Ovary (tissue), 9 donors: Measurements from ENCODE around the gene SLCO2A1. TPM values are rescaled to one million over a fixed set of nuclear protein-coding genes. Genes with fewer than 3 reads are reported as not detected.

Source experiments
- DNase-seq, 5 donors: peaks; one replicate each; pipeline ENCODE4 v3.0.0-alpha.2; 2019 to 2020
- H3K27ac ChIP-seq, 2 donors: fragments of 200-600 bp; one replicate each; pipeline versions ENCODE4 v1.5.1 to v1.8.0; 2019 to 2022
- H3K27me3 ChIP-seq: fragments of 200-600 bp; one replicate; pipeline ENCODE4 v1.8.0; 2022
- H3K36me3 ChIP-seq: fragments of 200-600 bp; sonication (generic); one replicate; pipeline ENCODE4 v1.5.1; 2019
- H3K4me1 ChIP-seq: one replicate; pipeline ENCODE4 v1.8.1; 2013; ENCODE audit warnings: mild to moderate bottlenecking, moderate library complexity; ENCODE audit not compliant: insufficient read depth
- H3K4me3 ChIP-seq: fragments of 200-600 bp; sonication (generic); one replicate; pipeline ENCODE4 v1.5.1; 2017
- H3K9me3 ChIP-seq, 2 donors: fragments of 200-600 bp in 1 of 2; sonication (generic) in 1 of 2; one replicate each; pipeline versions ENCODE4 v1.5.1 to v1.8.1; 2013 to 2019; ENCODE audit warnings: mild to moderate bottlenecking in 1 of 2, moderate library complexity in 1 of 2
- CTCF ChIP-seq, 3 donors: fragments of 450-650 bp in 2 of 3; fragments of 200-600 bp in 1 of 3; IDR thresholded peaks; one replicate each; pipeline versions ENCODE4 v1.5.1 to v1.8.0; 2016 to 2022; ENCODE audit warnings: antibody characterized with exemption in 3 of 3, mild to moderate bottlenecking in 1 of 3
- EP300 ChIP-seq: sonication (generic); formaldehyde crosslinking; IDR thresholded peaks from one replicate; pipeline ENCODE4 v1.6.1; 2017; ENCODE audit warnings: antibody characterized with exemption
- POLR2A ChIP-seq: fragments of 450-650 bp; IDR thresholded peaks from one replicate; pipeline ENCODE4 v1.6.1; 2017; ENCODE audit warnings: antibody characterized with exemption, mild to moderate bottlenecking, moderate library complexity
- WGBS, 3 donors: extraction: QIAGEN DNeasy Blood & Tissue Kit in 1 of 3; methylation state at CpG; one replicate each; pipeline versions ENCODE4 v1.1.5 to v1.1.7; 2013 to 2017; 5-methylcytosine and 5-hydroxymethylcytosine counted together
- intact Hi-C, 4 donors: fragments of 100-400 bp; cut with DNase I; formaldehyde crosslinking; loops; one replicate each; pipeline versions ENCODE4 v1.11.0 to v1.15.1; 2022 to 2023
- polyA plus RNA-seq, 2 donors: library from polyadenylated mRNA; stranded (reverse); fragments of 200-250 nt in 1 of 2; fragments of 350-450 nt in 1 of 2; fragmentation: Illumina TruSeq in 1 of 2; extraction: RNeasy Lipid Tissue Mini Kit (QIAGEN cat#74804) in 1 of 2; gene quantifications; one replicate each; pipeline ENCODE4 v1.2.3, GENCODE V29; 2013 to 2014
- total RNA-seq, 7 donors: library from RNA; depleted of rRNA in 2 of 7; stranded (reverse); fragments of >200 nt in 2 of 7; fragmentation: NEBNext Ultra II Directional in 3 of 7; extraction: Animal tissue kit (Norgen Biotek cat#: 25700) in 3 of 7; gene quantifications; one replicate each; pipeline versions ENCODE4 v1.1.0 to v1.2.4, GENCODE V29; 2016 to 2023
- donor health status: DM: no; HTN: no; CAD: no; lungs with moderate emphysema.
- donor health status: DM: no; HTN: no; CAD: no.
- donor health status: Bipolar disorder and iron deficiency.
- donor health status: DM: yes; HTN: yes; CAD: no.
- donor health status: DM: no; HTN: no; CAD: no.
- donor health status: DM: yes; HTN: yes; CAD: no.

Gene SLCO2A1
- total and polyA plus RNA-seq, 9 donors = 0.83 to 23.6 (median 3.7) TPM

- 34 to 41% (median 34%) methylated on average over 6 of the region's 6 CpGs for WGBS, 3 donors
- Histone ChIP-seq H3K36me3 (no peaks in the 10 kb centered on the region), H3K4me3 (no peak overlapping the region), H3K4me1 (no peaks in the 10 kb centered on the region), H3K27ac (no peak overlapping the region), H3K27me3 (no peaks in the 10 kb centered on the region), H3K9me3 (no peaks in the 10 kb centered on the region)
- intact Hi-C loops = no loop called here
- TF ChIP-seq CTCF (IDR thresholded peaks at IDR 0.05) (no peak), EP300 (no peak), POLR2A (no peak)
- DNase-seq = peak in 2 of 5 donors; percentile 20 to 57
These were observed 73.4 kb downstream of the SLCO2A1 start for GRCh38 chr3:133956353-133956752.

GRCh38 chr3:133955892-133956291, 73.8 kb downstream of the SLCO2A1 start:
- intact Hi-C loops = no loop called here

GRCh38 chr3:133954717-133955360, 74.9 kb downstream of the SLCO2A1 start:
- Histone ChIP-seq H3K27ac (no peak overlapping the region), H3K4me3 (no peak overlapping the region), H3K36me3 (no peaks in the 10 kb centered on the region), H3K9me3 (no peaks in the 10 kb centered on the region), H3K27me3 (no peaks in the 10 kb centered on the region), H3K4me1 (no peaks in the 10 kb centered on the region)
- 91 to 96% (median 95%) methylated on average over 11 of the region's 11 CpGs for WGBS, 3 donors
- TF ChIP-seq CTCF (IDR thresholded peaks at IDR 0.05) (no peak), POLR2A (no peak), EP300 (no peak)
- intact Hi-C loops = no loop called here
- no peak for DNase-seq

More at GRCh38 chr3:133955892-133956291, 73.8 kb downstream of the SLCO2A1 start:
- H3K9me3 ChIP-seq = no peaks in the 10 kb centered on the region
- DNase-seq = no peak
- no peak overlapping the region for H3K27ac ChIP-seq
- no peak overlapping the region for H3K4me3 ChIP-seq
- H3K4me1 ChIP-seq = no peaks in the 10 kb centered on the region
- TF ChIP-seq POLR2A (no peak), EP300 (no peak), CTCF (IDR thresholded peaks at IDR 0.05) (no peak)
- 78 to 82% (median 82%) methylated on average over 10 of the region's 10 CpGs for WGBS, 3 donors
- no peaks in the 10 kb centered on the region for H3K36me3 ChIP-seq
- H3K27me3 ChIP-seq = no peaks in the 10 kb centered on the region

GRCh38 chr3:133953297-133953696, 76.4 kb downstream of the SLCO2A1 start:
- H3K27me3 ChIP-seq = no peaks in the 10 kb centered on the region
- intact Hi-C loops = no loop called here
- no peak overlapping the region for H3K4me3 ChIP-seq
- no peaks in the 10 kb centered on the region for H3K9me3 ChIP-seq
- no peak overlapping the region for H3K27ac ChIP-seq
- TF ChIP-seq POLR2A (no peak), CTCF (IDR thresholded peaks at IDR 0.05) (no peak), EP300 (no peak)
- H3K36me3 ChIP-seq = no peaks in the 10 kb centered on the region
- DNase-seq = no peak
- 86 to 92% (median 90%) methylated on average over 6 of the region's 6 CpGs for WGBS, 3 donors
- no peaks in the 10 kb centered on the region for H3K4me1 ChIP-seq
